Skeletal muscle cell (primary cell): ENCODE results near the gene DNAJC1.

Experiments used
- DNase-seq: peaks from one replicate; pipeline ENCODE4 v3.0.0-alpha.2; 2010; ENCODE audit warnings: low read depth
- H3K4me3 ChIP-seq: 2 replicates; pipeline ENCODE4 v1.5.1; 2011; ENCODE audit warnings: low read depth, mild to moderate bottlenecking, control low read depth, low read length, moderate library complexity

Gene DNAJC1

DNA sequence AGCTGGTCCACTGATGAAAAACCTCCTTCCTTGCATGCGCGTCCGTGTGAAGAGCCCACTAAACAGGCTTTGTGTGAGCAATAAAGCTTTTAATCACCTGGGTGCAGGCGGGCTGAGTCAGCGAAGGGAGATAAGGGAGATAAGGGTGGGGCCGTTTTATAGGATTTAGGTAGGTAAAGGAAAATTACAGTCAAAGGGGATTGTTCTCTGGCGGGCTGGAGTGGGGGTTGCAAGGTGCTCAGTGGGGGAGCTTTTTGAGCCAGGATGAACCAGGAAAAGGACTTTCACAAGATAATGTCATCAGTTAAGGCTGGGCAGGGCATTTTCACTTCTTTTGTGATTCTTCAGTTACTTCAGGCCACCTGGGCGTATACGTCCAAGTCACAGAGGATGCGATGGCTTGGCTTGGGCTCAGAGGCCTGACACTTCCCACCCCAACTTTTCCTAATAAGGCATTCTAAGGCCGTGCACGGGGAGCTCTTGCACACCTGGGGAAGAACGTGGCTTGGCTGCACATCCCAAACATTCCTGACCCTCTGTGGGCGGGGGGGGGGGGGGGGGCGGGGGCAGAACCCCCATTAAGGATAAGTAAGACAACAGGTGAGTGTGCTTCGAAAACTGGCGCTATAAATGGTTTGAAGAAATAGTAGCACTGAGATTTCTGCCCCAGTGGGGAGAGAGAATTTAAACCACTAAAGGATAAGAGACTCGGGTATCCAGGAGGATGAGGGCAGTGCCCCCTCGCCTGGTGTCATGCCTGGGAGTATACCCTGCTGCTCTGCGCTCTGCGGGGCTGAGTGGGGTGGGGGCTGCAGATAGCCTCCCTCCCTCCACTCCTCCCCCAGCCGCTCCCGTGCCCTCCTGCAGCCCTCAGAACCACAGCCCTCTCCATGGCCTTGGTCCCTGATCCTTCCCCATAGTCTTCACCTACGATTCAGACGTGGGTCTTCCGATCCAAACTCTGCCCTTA lies 251.9 kb downstream of the DNAJC1 start:
- DNase-seq, result no peak
- H3K4me3 ChIP-seq, result no peak overlapping the region

GRCh38 chr10:21750424-21750823 lies 253.1 kb downstream of the DNAJC1 start:
- H3K4me3 ChIP-seq, result no peak overlapping the region
- no peak for DNase-seq

DNA sequence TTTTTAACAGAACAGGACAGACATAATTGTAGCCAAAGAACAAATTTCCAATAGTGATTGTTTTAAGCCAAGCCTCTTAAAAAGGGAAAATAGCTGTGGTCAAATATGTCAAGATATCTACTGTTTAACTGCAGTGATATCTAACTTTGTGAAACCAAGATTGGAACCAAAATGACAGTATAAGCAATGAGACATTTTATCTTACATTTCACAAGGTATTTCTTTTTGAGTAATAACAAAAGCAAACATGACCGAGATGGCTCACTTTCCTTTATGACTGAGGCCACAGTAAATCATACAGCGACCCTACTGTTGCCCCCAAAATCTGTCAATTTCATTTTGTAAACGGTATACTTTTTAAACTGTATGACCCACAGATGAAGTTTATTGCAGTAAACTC lies 253.7 kb downstream of the DNAJC1 start:
- H3K4me3 ChIP-seq, result no peak overlapping the region
- DNase-seq, result no peak

DNA sequence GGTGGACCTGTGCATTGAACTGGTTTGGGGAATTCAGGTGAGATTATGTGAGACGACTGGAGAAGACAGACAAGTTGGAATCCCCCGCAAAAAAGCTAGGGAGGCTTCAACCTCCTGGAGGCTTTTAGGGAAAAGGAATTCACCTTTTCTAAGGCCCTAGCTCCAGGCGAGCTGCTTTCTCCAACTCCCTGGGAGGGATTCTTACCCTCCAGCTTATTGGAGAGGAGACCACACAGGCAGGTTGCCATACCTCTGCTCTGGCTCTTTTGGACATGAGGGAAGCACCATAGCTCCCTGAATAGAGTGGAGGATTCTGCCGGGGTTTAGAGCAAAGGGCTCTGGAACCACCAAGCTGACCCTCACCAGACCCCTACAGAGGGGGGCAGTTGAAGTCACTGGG lies 255.7 kb downstream of the DNAJC1 start:
- DNase-seq, result no peak
- H3K4me3 ChIP-seq, result no peak overlapping the region

GRCh38 chr10:21746118-21746517 lies 257.4 kb downstream of the DNAJC1 start:
- no peak for DNase-seq
- no peak overlapping the region for H3K4me3 ChIP-seq

GRCh38 chr10:21744223-21744622 lies 259.3 kb downstream of the DNAJC1 start:
- no peak overlapping the region for H3K4me3 ChIP-seq
- no peak for DNase-seq

GRCh38 chr10:21742740-21743412 lies 260.7 kb downstream of the DNAJC1 start:
- no peak overlapping the region for H3K4me3 ChIP-seq
- DNase-seq, result no peak

- no peak overlapping the region for H3K4me3 ChIP-seq
- no peak for DNase-seq
These were observed 262.5 kb downstream of the DNAJC1 start for GRCh38 chr10:21740989-21741388.

- DNase-seq, result no peak
- no peak overlapping the region for H3K4me3 ChIP-seq
These were observed 266.4 kb downstream of the DNAJC1 start for GRCh38 chr10:21737106-21737505.

DNA sequence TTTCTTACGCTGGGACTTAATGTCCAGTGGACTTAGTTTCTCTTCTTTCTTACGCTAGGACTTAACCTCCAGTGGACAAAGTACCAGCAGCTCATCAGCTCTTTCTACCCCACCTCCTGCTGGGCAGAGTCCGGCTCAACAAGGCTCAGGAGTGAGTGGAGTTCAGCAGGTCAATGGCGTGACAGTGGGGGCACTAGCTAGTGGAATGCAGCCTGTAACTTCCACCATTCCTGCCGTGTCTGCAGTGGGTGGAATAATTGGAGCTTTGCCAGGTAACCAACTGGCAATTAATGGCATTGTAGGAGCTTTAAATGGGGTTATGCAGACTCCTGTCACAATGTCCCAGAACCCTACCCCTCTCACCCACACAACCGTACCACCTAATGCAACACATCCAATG lies 269.8 kb downstream of the DNAJC1 start:
- H3K4me3 ChIP-seq, result no peak overlapping the region
- DNase-seq, result no peak

GRCh38 chr10:21732067-21732772 lies 271.3 kb downstream of the DNAJC1 start:
- no peak overlapping the region for H3K4me3 ChIP-seq
- peak; percentile 57 for DNase-seq

GRCh38 chr10:21728618-21729017 lies 274.9 kb downstream of the DNAJC1 start:
- no peak overlapping the region for H3K4me3 ChIP-seq

GRCh38 chr10:21727452-21728168 lies 275.9 kb downstream of the DNAJC1 start:
- no peak overlapping the region for H3K4me3 ChIP-seq
- DNase-seq, result no peak

More at GRCh38 chr10:21728618-21729017, 274.9 kb downstream of the DNAJC1 start:
- no peak for DNase-seq

GRCh38 chr10:21726601-21727225 lies 276.8 kb downstream of the DNAJC1 start:
- no peak overlapping the region for H3K4me3 ChIP-seq
- peak; percentile 18 for DNase-seq

- H3K4me3 ChIP-seq, result no peak overlapping the region
These were observed 278.7 kb downstream of the DNAJC1 start for GRCh38 chr10:21724687-21725367.

GRCh38 chr10:21724020-21724589 lies 279.4 kb downstream of the DNAJC1 start:
- H3K4me3 ChIP-seq, result no peak overlapping the region
- peak; percentile 35 for DNase-seq

More at GRCh38 chr10:21724687-21725367, 278.7 kb downstream of the DNAJC1 start:
- DNase-seq, result peak; percentile 99

DNA sequence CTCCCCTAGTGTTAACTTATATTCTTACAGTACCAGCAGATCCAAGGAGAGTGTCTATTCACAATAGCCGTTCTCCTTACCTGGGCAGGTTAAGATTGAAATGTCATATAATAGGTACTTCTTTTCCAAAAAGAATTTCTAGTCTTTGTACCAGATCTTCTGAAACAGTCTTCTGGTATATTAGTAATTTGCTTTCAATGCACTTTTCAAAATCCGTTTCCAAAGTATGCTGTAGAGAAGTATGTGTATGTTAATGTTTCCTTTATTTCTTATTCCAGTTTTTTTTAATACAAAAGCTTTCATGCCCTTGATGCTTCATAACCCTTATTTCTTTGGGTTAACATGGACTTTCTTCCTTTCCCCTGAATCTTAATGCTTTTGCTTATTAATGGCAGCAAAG lies 281.3 kb downstream of the DNAJC1 start:
- no peak overlapping the region for H3K4me3 ChIP-seq
- no peak for DNase-seq

DNA sequence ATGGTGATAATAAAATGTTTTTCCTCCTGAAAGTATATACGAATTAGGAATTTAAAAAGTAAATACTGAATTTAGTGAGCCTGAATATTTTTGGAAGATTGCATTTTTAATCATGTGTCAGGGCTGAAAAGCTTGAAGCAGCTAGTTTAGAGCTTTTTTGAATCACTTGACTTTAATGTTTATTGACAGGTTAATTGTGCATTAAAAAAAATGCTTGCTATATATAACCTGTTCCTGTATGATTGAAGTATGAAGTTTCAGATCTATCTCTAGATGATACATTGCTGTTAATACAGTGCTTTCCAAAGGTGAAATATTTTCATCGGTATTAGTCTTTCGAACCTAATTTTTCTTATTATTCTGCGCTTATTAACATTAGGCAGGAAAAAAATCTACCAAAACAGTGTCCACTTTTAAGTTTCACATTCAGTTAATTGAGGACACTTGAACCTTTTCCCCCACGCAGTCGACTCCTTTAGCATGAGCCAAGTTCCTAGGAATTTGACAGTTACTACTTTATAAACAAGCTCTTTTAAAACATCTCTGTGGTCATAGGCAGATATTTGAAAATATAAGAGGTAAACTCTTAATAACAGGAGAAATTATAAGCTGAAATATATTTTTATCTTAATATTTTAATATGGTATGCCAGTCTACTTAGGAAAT lies 282.4 kb downstream of the DNAJC1 start:
- no peak overlapping the region for H3K4me3 ChIP-seq
- no peak for DNase-seq
